Ovary (tissue), 1 donor: ENCODE data around the gene CA9.

ENCODE experiments used
- EP300 ChIP-seq: sonication (generic); formaldehyde crosslinking; IDR thresholded peaks from one replicate; pipeline ENCODE4 v1.6.1; 2017; ENCODE audit warnings: antibody characterized with exemption
- POLR2A ChIP-seq: fragments of 450-650 bp; IDR thresholded peaks from one replicate; pipeline ENCODE4 v1.6.1; 2017; ENCODE audit warnings: antibody characterized with exemption, mild to moderate bottlenecking, moderate library complexity

- TF ChIP-seq POLR2A (no peak), EP300 (no peak)
Measured at GRCh38 chr9:35713578-35713977, 39.9 kb downstream of the CA9 start.
